BE2C (cell line): ENCODE results near the gene NYNRIN.
"Not testable (repeated sequence)": the region's sequence is repeated elsewhere in the genome, so short reads cannot be mapped to it uniquely, and the experiment has no call there.

ENCODE experiments used
- DNase-seq: peaks from one replicate; pipeline ENCODE4 v3.0.0-alpha.2; 2020
- H3K27me3 ChIP-seq: fragments of 250-450 bp; sonication (Bioruptor Pico); 2 replicates; pipeline ENCODE4 v1.5.1; 2020; ENCODE audit warnings: mild to moderate bottlenecking
- H3K36me3 ChIP-seq: fragments of 250-450 bp; sonication (Bioruptor Pico); 2 replicates; pipeline ENCODE4 v1.5.1; 2020; ENCODE audit warnings: mild to moderate bottlenecking
- H3K4me1 ChIP-seq: fragments of 250-450 bp; sonication (Bioruptor Pico); 2 replicates; pipeline ENCODE4 v1.5.1; 2020
- H3K4me3 ChIP-seq: 2 replicates; pipeline ENCODE4 v1.5.1; 2011; ENCODE audit warnings: low read depth, low read length
- H3K9me3 ChIP-seq: fragments of 250-450 bp; sonication (Bioruptor Pico); 2 replicates; pipeline ENCODE4 v1.5.1; 2020
- CTCF ChIP-seq: IDR thresholded peaks from 2 replicates; pipeline ENCODE4 v1.5.1; 2012; ENCODE audit warnings: mild to moderate bottlenecking, low read depth, low read length

NYNRIN gene

DNA sequence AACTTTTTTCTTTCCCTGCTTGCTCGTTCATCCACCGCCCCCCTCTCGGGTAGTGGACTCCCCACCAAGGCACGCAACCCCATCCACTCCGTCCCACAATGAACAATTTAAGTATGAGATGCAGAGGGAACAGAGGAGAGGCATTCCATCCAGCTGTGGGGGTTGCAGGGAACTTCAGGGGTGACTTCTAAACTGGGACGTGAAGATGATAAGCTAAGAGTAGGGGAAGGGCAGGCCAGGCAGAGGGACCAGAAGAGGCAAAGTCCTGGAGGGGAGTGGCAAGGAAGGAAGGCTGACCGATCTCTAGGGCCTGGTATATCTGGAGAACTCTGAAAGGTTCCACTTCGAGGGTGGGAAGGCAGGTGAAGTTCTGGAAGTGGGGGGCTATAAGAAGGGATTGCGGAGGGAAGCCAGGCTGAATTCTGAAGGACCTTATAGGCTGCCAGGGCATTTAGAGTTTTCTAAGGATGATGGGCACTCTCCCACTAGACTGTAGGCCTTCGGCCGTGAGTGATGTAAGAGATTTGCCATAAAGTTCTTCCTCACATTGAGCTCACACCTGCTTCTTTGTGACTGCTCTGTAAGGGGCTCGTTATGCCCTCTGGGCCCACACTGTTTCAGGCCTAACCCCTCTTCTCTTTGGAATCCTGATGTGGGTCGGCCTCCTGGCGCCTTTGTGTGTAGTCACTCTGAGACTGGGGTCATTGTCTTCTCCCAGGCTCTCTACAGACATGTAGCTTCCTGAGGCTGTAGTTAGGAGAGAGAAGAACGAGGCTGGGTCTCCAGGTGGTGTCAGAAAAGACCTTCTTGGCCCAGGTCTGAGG, 18.7 kb upstream of the NYNRIN start:
- no peaks in the 10 kb centered on the region for H3K27me3 ChIP-seq
- no peaks in the 10 kb centered on the region for H3K9me3 ChIP-seq
- no peak for DNase-seq
- no peak for TF ChIP-seq CTCF
- H3K4me1 ChIP-seq = peaks cover 11% of the 10 kb centered on the region; the same call in 1 of the 2 replicates
- no peak overlapping the region for H3K4me3 ChIP-seq
- H3K36me3 ChIP-seq = peaks cover 28% of the 10 kb centered on the region

GRCh38 chr14:24381363-24382063, 17.3 kb upstream of the NYNRIN start:
- Histone ChIP-seq H3K4me3 (no peak overlapping the region), H3K4me1 (peaks cover 11% of the 10 kb centered on the region; the same call in 1 of the 2 replicates), H3K36me3 (peaks cover 14% of the 10 kb centered on the region), H3K9me3 (no peaks in the 10 kb centered on the region), H3K27me3 (no peaks in the 10 kb centered on the region)
- no peak for TF ChIP-seq CTCF
- no peak for DNase-seq

GRCh38 chr14:24382064-24382371, 16.8 kb upstream of the NYNRIN start:
- Histone ChIP-seq H3K27me3 (no peaks in the 10 kb centered on the region), H3K4me3 (no peak overlapping the region), H3K9me3 (no peaks in the 10 kb centered on the region), H3K36me3 (peaks cover 9% of the 10 kb centered on the region; the same call in 1 of the 2 replicates), H3K4me1 (peaks cover 9% of the 10 kb centered on the region; the same call in 1 of the 2 replicates)
- peak; percentile 35 for DNase-seq
- no peak for TF ChIP-seq CTCF

DNA sequence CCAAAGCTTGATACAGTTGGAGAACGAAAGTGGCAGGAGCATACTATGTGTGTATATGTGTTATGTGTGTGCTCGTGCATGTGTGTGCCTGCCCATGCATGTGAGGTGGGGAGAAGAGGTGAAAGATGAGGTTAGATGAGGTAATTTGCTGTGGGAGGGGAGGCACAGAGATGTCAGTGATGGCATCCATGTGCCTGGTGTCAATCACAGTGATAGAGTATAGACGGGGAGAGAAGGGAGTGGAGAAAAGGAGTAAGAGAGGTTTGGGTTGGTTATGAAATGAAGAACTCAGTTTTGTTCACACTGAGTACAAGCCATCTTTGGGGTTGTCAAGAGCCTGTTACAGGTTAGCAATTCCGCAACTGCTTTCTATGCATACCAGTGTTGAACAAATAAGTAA, 14.6 kb upstream of the NYNRIN start:
- TF ChIP-seq CTCF = no peak
- no peak for DNase-seq
- Histone ChIP-seq H3K4me1 (peaks cover 6% of the 10 kb centered on the region; the same call in 1 of the 2 replicates), H3K4me3 (no peak overlapping the region), H3K27me3 (no peaks in the 10 kb centered on the region; the same call in 1 of the 2 replicates), H3K9me3 (no peaks in the 10 kb centered on the region), H3K36me3 (no peaks in the 10 kb centered on the region)

DNA sequence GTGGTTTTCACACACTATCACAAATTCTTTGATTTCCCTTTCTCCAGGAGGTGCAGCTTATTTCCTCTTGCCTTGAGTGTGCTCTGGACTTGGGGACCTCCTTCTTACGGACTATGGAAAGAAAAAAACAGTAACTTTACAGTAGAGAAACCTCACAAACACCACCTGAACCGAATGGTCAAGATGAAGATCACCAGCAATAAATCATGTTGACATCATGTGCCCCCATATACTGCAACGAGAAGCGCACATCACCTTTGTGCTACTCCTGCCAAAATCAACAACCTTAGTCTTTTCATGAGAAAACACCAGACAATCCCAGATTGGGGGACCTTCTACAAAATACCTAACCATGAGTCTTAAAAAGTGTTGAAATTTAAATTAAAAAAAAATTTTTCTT, 13.3 kb upstream of the NYNRIN start:
- H3K36me3 ChIP-seq = no peaks in the 10 kb centered on the region
- TF ChIP-seq CTCF = no peak
- no peaks in the 10 kb centered on the region for H3K9me3 ChIP-seq
- H3K27me3 ChIP-seq = no peaks in the 10 kb centered on the region; the same call in 1 of the 2 replicates
- no peak for DNase-seq
- no peak overlapping the region for H3K4me3 ChIP-seq
- peaks cover 6% of the 10 kb centered on the region; the same call in 1 of the 2 replicates for H3K4me1 ChIP-seq

DNA sequence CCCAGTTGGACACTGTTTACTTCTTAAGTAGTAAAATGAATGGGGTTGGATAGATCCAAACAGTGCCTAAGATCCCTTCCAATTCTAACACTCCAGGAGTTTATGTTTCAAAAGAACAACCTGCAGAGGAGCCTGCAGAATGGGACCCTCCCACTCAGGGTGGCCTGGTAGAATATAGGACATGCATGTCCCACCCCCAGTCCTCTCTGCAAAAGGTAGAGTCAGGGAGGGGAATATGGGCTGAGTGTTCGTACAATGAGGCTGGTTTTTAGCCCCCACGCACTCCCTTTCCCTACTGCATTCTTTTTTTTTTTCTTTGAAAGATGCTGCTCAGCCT, 11.8 kb upstream of the NYNRIN start:
- Histone ChIP-seq H3K4me3 (no peak overlapping the region), H3K4me1 (no peaks in the 10 kb centered on the region; the same call in 1 of the 2 replicates), H3K9me3 (no peaks in the 10 kb centered on the region), H3K27me3 (no peaks in the 10 kb centered on the region; the same call in 1 of the 2 replicates), H3K36me3 (no peaks in the 10 kb centered on the region)
- DNase-seq = no peak
- TF ChIP-seq CTCF = no peak

GRCh38 chr14:24387579-24387978, 11.2 kb upstream of the NYNRIN start:
- not testable (repeated sequence) for H3K27me3 ChIP-seq, H3K9me3 ChIP-seq, H3K4me3 ChIP-seq, DNase-seq, H3K36me3 ChIP-seq, H3K4me1 ChIP-seq
